ENCODE results near the gene SBK3.
"Not testable (repeated sequence)": the region's sequence is repeated elsewhere in the genome, so short reads cannot be mapped to it uniquely, and the experiment has no call there.

Gene SBK3

GRCh38 chr19:55573929-55574328 is 28.6 kb upstream of the SBK3 start:
- DNase-seq (ENCODE audit: low read depth): not testable (repeated sequence)

- not testable (repeated sequence) for DNase-seq (ENCODE audit: low read depth)
Measured at GRCh38 chr19:55569477-55569876, 24.1 kb upstream of the SBK3 start.

- no peak for DNase-seq (ENCODE audit: low read depth)
Measured at GRCh38 chr19:55567708-55568328, 22.5 kb upstream of the SBK3 start.

- no peak for DNase-seq (ENCODE audit: low read depth)
Measured at GRCh38 chr19:55566823-55567222, 21.5 kb upstream of the SBK3 start.

- DNase-seq (ENCODE audit: low read depth): no peak
Measured at GRCh38 chr19:55563261-55563690, 17.9 kb upstream of the SBK3 start.

GRCh38 chr19:55559684-55560083 is 14.3 kb upstream of the SBK3 start:
- no peak for DNase-seq (ENCODE audit: low read depth)

GRCh38 chr19:55554741-55555152 is 9.4 kb upstream of the SBK3 start:
- no peak for DNase-seq (ENCODE audit: low read depth)

GRCh38 chr19:55554302-55554701 is 9.0 kb upstream of the SBK3 start:
- DNase-seq (ENCODE audit: low read depth): no peak

GRCh38 chr19:55553217-55554182 is 8.2 kb upstream of the SBK3 start:
- no peak for DNase-seq (ENCODE audit: low read depth)

GRCh38 chr19:55552620-55553019 is 7.3 kb upstream of the SBK3 start:
- peak; percentile 90 for DNase-seq (ENCODE audit: low read depth)

GRCh38 chr19:55552206-55552605 is 6.9 kb upstream of the SBK3 start:
- DNase-seq (ENCODE audit: low read depth): no peak

- DNase-seq (ENCODE audit: low read depth): peak; percentile 27
Measured at GRCh38 chr19:55550321-55550650, 4.9 kb upstream of the SBK3 start.

- peak; percentile 85 for DNase-seq (ENCODE audit: low read depth)
Measured at GRCh38 chr19:55549500-55550320, 4.4 kb upstream of the SBK3 start.

- DNase-seq (ENCODE audit: low read depth): peak; percentile 93
Measured at GRCh38 chr19:55546822-55547614, 1.7 kb upstream of the SBK3 start.

GRCh38 chr19:55546011-55546410 is 668 bp upstream of the SBK3 start:
- DNase-seq (ENCODE audit: low read depth): no peak

- DNase-seq (ENCODE audit: low read depth): no peak
Measured at GRCh38 chr19:55544776-55545439, 435 bp downstream of the SBK3 start.

- no peak for DNase-seq (ENCODE audit: low read depth)
Measured at GRCh38 chr19:55544014-55544413, 1.3 kb downstream of the SBK3 start.

GRCh38 chr19:55543567-55543966 is 1.8 kb downstream of the SBK3 start:
- DNase-seq (ENCODE audit: low read depth): no peak

GRCh38 chr19:55542292-55542855 is 3.0 kb downstream of the SBK3 start:
- no peak for DNase-seq (ENCODE audit: low read depth)

- no peak for DNase-seq (ENCODE audit: low read depth)
Measured at GRCh38 chr19:55541091-55541490, 4.3 kb downstream of the SBK3 start.

GRCh38 chr19:55540619-55541018 is 4.7 kb downstream of the SBK3 start:
- DNase-seq (ENCODE audit: low read depth): no peak
